ENCODE measurements around the gene USP40. TPM values are rescaled to one million over a fixed set of nuclear protein-coding genes. Genes with fewer than 3 reads are reported as not detected.

Gene USP40
- polyA plus RNA-seq, 4 donors = 19.3 to 40.9 (median 30.6) TPM

- no peak for FAIRE-seq
- H3K4me3 ChIP-seq (ENCODE audit: low read depth in 1 of 3, low read length in 3 of 3) = no peak overlapping the region
- DNase-seq = no peak
- peaks cover 0 to 22% (median 16%) of the 10 kb centered on the region in 3 donors for H3K36me3 ChIP-seq (ENCODE audit: control insufficient read depth in 3 of 3, insufficient read depth in 2 of 3, low read depth in 1 of 3, low read length in 3 of 3)
- H3K4me1 ChIP-seq (ENCODE audit: control insufficient read depth in 3 of 3, insufficient read depth in 2 of 3, low read depth in 1 of 3, low read length in 2 of 3) = no peaks in the 10 kb centered on the region
- H3K27ac ChIP-seq (ENCODE audit: low read depth in 1 of 3, low read length in 2 of 3) = no peak overlapping the region
- peaks cover 0 to 4% of the 10 kb centered on the region in 2 donors for H3K9me3 ChIP-seq (ENCODE audit: control insufficient read depth in 2 of 2, insufficient read depth in 1 of 2, low read depth in 1 of 2, low read length in 1 of 2)
- H3K27me3 ChIP-seq (ENCODE audit: control insufficient read depth in 3 of 3, insufficient read depth in 3 of 3, low read length in 3 of 3) = no peaks in the 10 kb centered on the region
- 94 to 97% (median 94%) methylated on average over 2 of the region's 2 CpGs for WGBS, 3 donors
Measured at GRCh38 chr2:233498126-233498525, 68.5 kb downstream of the USP40 start.

- Histone ChIP-seq H3K27me3 (ENCODE audit: control insufficient read depth in 3 of 3, insufficient read depth in 3 of 3, low read length in 3 of 3) (no peaks in the 10 kb centered on the region), H3K4me3 (ENCODE audit: low read depth in 1 of 3, low read length in 3 of 3) (no peak overlapping the region), H3K27ac (ENCODE audit: low read depth in 1 of 3, low read length in 2 of 3) (no peak overlapping the region), H3K4me1 (ENCODE audit: control insufficient read depth in 3 of 3, insufficient read depth in 2 of 3, low read depth in 1 of 3, low read length in 2 of 3) (no peaks in the 10 kb centered on the region), H3K36me3 (ENCODE audit: control insufficient read depth in 3 of 3, insufficient read depth in 2 of 3, low read depth in 1 of 3, low read length in 3 of 3) (peaks cover 0 to 22% (median 16%) of the 10 kb centered on the region in 3 donors), H3K9me3 (ENCODE audit: control insufficient read depth in 2 of 2, insufficient read depth in 1 of 2, low read depth in 1 of 2, low read length in 1 of 2) (peaks cover 0 to 4% of the 10 kb centered on the region in 2 donors)
- DNase-seq (no peak), FAIRE-seq (no peak)
- 82 to 100% (median 96%) methylated on average over 2 of the region's 2 CpGs for WGBS, 3 donors
Measured at GRCh38 chr2:233497692-233498091, 68.9 kb downstream of the USP40 start.

GRCh38 chr2:233495503-233496496 is 70.8 kb downstream of the USP40 start:
- WGBS, 3 donors = 78 to 89% (median 86%) methylated on average over 10 of the region's 10 CpGs
- Histone ChIP-seq H3K4me1 (ENCODE audit: control insufficient read depth in 3 of 3, insufficient read depth in 2 of 3, low read depth in 1 of 3, low read length in 2 of 3) (no peaks in the 10 kb centered on the region), H3K36me3 (ENCODE audit: control insufficient read depth in 3 of 3, insufficient read depth in 2 of 3, low read depth in 1 of 3, low read length in 3 of 3) (peaks cover 6 to 26% (median 10%) of the 10 kb centered on the region in 3 donors), H3K27me3 (ENCODE audit: control insufficient read depth in 3 of 3, insufficient read depth in 3 of 3, low read length in 3 of 3) (no peaks in the 10 kb centered on the region), H3K4me3 (ENCODE audit: low read depth in 1 of 3, low read length in 3 of 3) (no peak overlapping the region), H3K27ac (ENCODE audit: low read depth in 1 of 3, low read length in 2 of 3) (no peak overlapping the region), H3K9me3 (ENCODE audit: control insufficient read depth in 2 of 2, insufficient read depth in 1 of 2, low read depth in 1 of 2, low read length in 1 of 2) (no peaks in the 10 kb centered on the region)
- FAIRE-seq (no peak), DNase-seq (no peak)

- H3K27ac ChIP-seq (ENCODE audit: low read depth in 1 of 3, low read length in 2 of 3) = no peak overlapping the region
- H3K36me3 ChIP-seq (ENCODE audit: control insufficient read depth in 3 of 3, insufficient read depth in 2 of 3, low read depth in 1 of 3, low read length in 3 of 3) = peaks cover 7 to 39% (median 8%) of the 10 kb centered on the region in 3 donors
- no peak for FAIRE-seq
Measured at GRCh38 chr2:233492751-233493150, 73.8 kb downstream of the USP40 start.

GRCh38 chr2:233492078-233492477 is 74.5 kb downstream of the USP40 start:
- Histone ChIP-seq H3K27me3 (ENCODE audit: control insufficient read depth in 3 of 3, insufficient read depth in 3 of 3, low read length in 3 of 3) (no peaks in the 10 kb centered on the region), H3K4me1 (ENCODE audit: control insufficient read depth in 3 of 3, insufficient read depth in 2 of 3, low read depth in 1 of 3, low read length in 2 of 3) (no peaks in the 10 kb centered on the region), H3K36me3 (ENCODE audit: control insufficient read depth in 3 of 3, insufficient read depth in 2 of 3, low read depth in 1 of 3, low read length in 3 of 3) (peaks cover 5 to 34% (median 8%) of the 10 kb centered on the region in 3 donors), H3K9me3 (ENCODE audit: control insufficient read depth in 2 of 2, insufficient read depth in 1 of 2, low read depth in 1 of 2, low read length in 1 of 2) (no peaks in the 10 kb centered on the region), H3K27ac (ENCODE audit: low read depth in 1 of 3, low read length in 2 of 3) (no peak overlapping the region), H3K4me3 (ENCODE audit: low read depth in 1 of 3, low read length in 3 of 3) (no peak overlapping the region)
- 82 to 89% (median 89%) methylated on average over 4 of the region's 4 CpGs for WGBS, 3 donors
- FAIRE-seq = no peak
- no peak for DNase-seq

More at GRCh38 chr2:233492751-233493150, 73.8 kb downstream of the USP40 start:
- no peaks in the 10 kb centered on the region for H3K9me3 ChIP-seq (ENCODE audit: control insufficient read depth in 2 of 2, insufficient read depth in 1 of 2, low read depth in 1 of 2, low read length in 1 of 2)
- WGBS, 3 donors = 96 to 98% (median 97%) methylated on average over 4 of the region's 4 CpGs
- H3K4me1 ChIP-seq (ENCODE audit: control insufficient read depth in 3 of 3, insufficient read depth in 2 of 3, low read depth in 1 of 3, low read length in 2 of 3) = no peaks in the 10 kb centered on the region
- DNase-seq = no peak
- no peak overlapping the region for H3K4me3 ChIP-seq (ENCODE audit: low read depth in 1 of 3, low read length in 3 of 3)
- H3K27me3 ChIP-seq (ENCODE audit: control insufficient read depth in 3 of 3, insufficient read depth in 3 of 3, low read length in 3 of 3) = no peaks in the 10 kb centered on the region

GRCh38 chr2:233491326-233491725 is 75.3 kb downstream of the USP40 start:
- Histone ChIP-seq H3K4me3 (ENCODE audit: low read depth in 1 of 3, low read length in 3 of 3) (no peak overlapping the region), H3K9me3 (ENCODE audit: control insufficient read depth in 2 of 2, insufficient read depth in 1 of 2, low read depth in 1 of 2, low read length in 1 of 2) (no peaks in the 10 kb centered on the region), H3K4me1 (ENCODE audit: control insufficient read depth in 3 of 3, insufficient read depth in 2 of 3, low read depth in 1 of 3, low read length in 2 of 3) (no peaks in the 10 kb centered on the region), H3K27me3 (ENCODE audit: control insufficient read depth in 3 of 3, insufficient read depth in 3 of 3, low read length in 3 of 3) (no peaks in the 10 kb centered on the region), H3K36me3 (ENCODE audit: control insufficient read depth in 3 of 3, insufficient read depth in 2 of 3, low read depth in 1 of 3, low read length in 3 of 3) (peaks cover 5 to 38% (median 8%) of the 10 kb centered on the region in 3 donors), H3K27ac (ENCODE audit: low read depth in 1 of 3, low read length in 2 of 3) (no peak overlapping the region)
- DNase-seq = no peak
- no peak for FAIRE-seq
- 88 to 95% (median 88%) methylated on average over 3 of the region's 3 CpGs for WGBS, 3 donors

- Histone ChIP-seq H3K36me3 (ENCODE audit: control insufficient read depth in 3 of 3, insufficient read depth in 2 of 3, low read depth in 1 of 3, low read length in 3 of 3) (peaks cover 4 to 43% (median 8%) of the 10 kb centered on the region in 3 donors), H3K9me3 (ENCODE audit: control insufficient read depth in 2 of 2, insufficient read depth in 1 of 2, low read depth in 1 of 2, low read length in 1 of 2) (no peaks in the 10 kb centered on the region), H3K27me3 (ENCODE audit: control insufficient read depth in 3 of 3, insufficient read depth in 3 of 3, low read length in 3 of 3) (no peaks in the 10 kb centered on the region), H3K4me1 (ENCODE audit: control insufficient read depth in 3 of 3, insufficient read depth in 2 of 3, low read depth in 1 of 3, low read length in 2 of 3) (no peaks in the 10 kb centered on the region), H3K4me3 (ENCODE audit: low read depth in 1 of 3, low read length in 3 of 3) (no peak overlapping the region), H3K27ac (ENCODE audit: low read depth in 1 of 3, low read length in 2 of 3) (no peak overlapping the region)
- WGBS, 3 donors = 94 to 97% (median 96%) methylated on average over 7 of the region's 7 CpGs
- no peak for DNase-seq
- no peak for FAIRE-seq
Measured at GRCh38 chr2:233490831-233491230, 75.8 kb downstream of the USP40 start.

- FAIRE-seq = no peak
- no peaks in the 10 kb centered on the region for H3K9me3 ChIP-seq (ENCODE audit: control insufficient read depth in 2 of 2, insufficient read depth in 1 of 2, low read depth in 1 of 2, low read length in 1 of 2)
- 93 to 97% (median 97%) methylated on average over 6 of the region's 6 CpGs for WGBS, 3 donors
- no peak overlapping the region for H3K27ac ChIP-seq (ENCODE audit: low read depth in 1 of 3, low read length in 2 of 3)
- H3K27me3 ChIP-seq (ENCODE audit: control insufficient read depth in 3 of 3, insufficient read depth in 3 of 3, low read length in 3 of 3) = no peaks in the 10 kb centered on the region
- H3K4me3 ChIP-seq (ENCODE audit: low read depth in 1 of 3, low read length in 3 of 3) = no peak overlapping the region
- no peaks in the 10 kb centered on the region for H3K4me1 ChIP-seq (ENCODE audit: control insufficient read depth in 3 of 3, insufficient read depth in 2 of 3, low read depth in 1 of 3, low read length in 2 of 3)
- peaks cover 5 to 42% (median 8%) of the 10 kb centered on the region in 3 donors for H3K36me3 ChIP-seq (ENCODE audit: control insufficient read depth in 3 of 3, insufficient read depth in 2 of 3, low read depth in 1 of 3, low read length in 3 of 3)
- no peak for DNase-seq
Measured at GRCh38 chr2:233489666-233490065, 76.9 kb downstream of the USP40 start.
